ENCODE measurements around the gene FANCF.
"Not testable (repeated sequence)": the region's sequence is repeated elsewhere in the genome, so short reads cannot be mapped to it uniquely, and the experiment has no call there.

FANCF gene

GRCh38 chr11:22625448-22626287 lies at the start of gene FANCF:
FANCF (minus strand) TSS chr11:22625823; CDS start chr11:22625810, 13 bp downstream.
- DNase-seq = peak; percentile 88

GRCh38 chr11:22674470-22675439 lies 49.1 kb upstream of the FANCF start:
- no peak for DNase-seq

GRCh38 chr11:22671751-22672150 lies 46.1 kb upstream of the FANCF start:
- DNase-seq = no peak

GRCh38 chr11:22670830-22671229 lies 45.2 kb upstream of the FANCF start:
- DNase-seq = no peak

- DNase-seq = no peak
Measured at GRCh38 chr11:22669368-22669767, 43.7 kb upstream of the FANCF start.

GRCh38 chr11:22668005-22668796 lies 42.6 kb upstream of the FANCF start:
- DNase-seq = no peak

GRCh38 chr11:22666688-22667439 lies 41.2 kb upstream of the FANCF start:
- peak; percentile 31 for DNase-seq

- DNase-seq = no peak
Measured at GRCh38 chr11:22666325-22666687, 40.7 kb upstream of the FANCF start, which contains the start of gene GAS2. GAS2 (plus strand) TSS chr11:22666611; CDS start chr11:22674870, 8,259 bp downstream.

- DNase-seq = no peak
Measured at GRCh38 chr11:22659783-22660182, 34.2 kb upstream of the FANCF start.

- no peak for DNase-seq
Measured at GRCh38 chr11:22657101-22657694, 31.6 kb upstream of the FANCF start.

- no peak for DNase-seq
Measured at GRCh38 chr11:22656130-22656529, 30.5 kb upstream of the FANCF start.

GRCh38 chr11:22652346-22652745 lies 26.7 kb upstream of the FANCF start:
- not testable (repeated sequence) for DNase-seq

- DNase-seq = no peak
Measured at GRCh38 chr11:22641559-22641958, 15.9 kb upstream of the FANCF start.

GRCh38 chr11:22640862-22641261 lies 15.2 kb upstream of the FANCF start:
- no peak for DNase-seq

GRCh38 chr11:22635689-22636088 lies 10.1 kb upstream of the FANCF start:
- DNase-seq = no peak

GRCh38 chr11:22634897-22635629 lies 9.4 kb upstream of the FANCF start:
- no peak for DNase-seq

GRCh38 chr11:22633354-22633902 lies 7.8 kb upstream of the FANCF start:
- no peak for DNase-seq

GRCh38 chr11:22627421-22627820 lies 1.8 kb upstream of the FANCF start:
- DNase-seq = no peak

GRCh38 chr11:22626573-22627239 lies 1.1 kb upstream of the FANCF start:
- DNase-seq = no peak
